Measurements from ENCODE around the gene RIN1.

The RIN1 gene

GRCh38 chr11:66287211-66287888 lies 48.9 kb downstream of the RIN1 start:
- Histone ChIP-seq H3K9me3 (ENCODE audit: control insufficient read depth, low read length) (no peaks in the 10 kb centered on the region), H3K27me3 (ENCODE audit: control insufficient read depth, insufficient read depth, low read length, poor library complexity, severe bottlenecking) (peaks cover 27% of the 10 kb centered on the region), H3K4me3 (ENCODE audit: insufficient read depth, low read depth, low read length) (no peak overlapping the region), H3K27ac (ENCODE audit: insufficient read depth, low read depth, low read length, poor library complexity, severe bottlenecking) (no peak overlapping the region), H3K36me3 (ENCODE audit: control insufficient read depth, insufficient read depth, low read length) (peaks cover 9% of the 10 kb centered on the region), H3K4me1 (ENCODE audit: control insufficient read depth, insufficient read depth, low read length) (peaks cover 13% of the 10 kb centered on the region)
- WGBS, 2 experiments, result 92 to 94% methylated on average over 10 of the region's 10 CpGs

- Histone ChIP-seq H3K27ac (ENCODE audit: insufficient read depth, low read depth, low read length, poor library complexity, severe bottlenecking) (no peak overlapping the region), H3K9me3 (ENCODE audit: control insufficient read depth, low read length) (no peaks in the 10 kb centered on the region), H3K27me3 (ENCODE audit: control insufficient read depth, insufficient read depth, low read length, poor library complexity, severe bottlenecking) (peaks cover 21% of the 10 kb centered on the region), H3K4me1 (ENCODE audit: control insufficient read depth, insufficient read depth, low read length) (peaks cover 11% of the 10 kb centered on the region), H3K36me3 (ENCODE audit: control insufficient read depth, insufficient read depth, low read length) (peaks cover 9% of the 10 kb centered on the region), H3K4me3 (ENCODE audit: insufficient read depth, low read depth, low read length) (no peak overlapping the region)
- WGBS, 2 experiments, result 93% methylated on average over 5 of the region's 5 CpGs
Measured at GRCh38 chr11:66286699-66287098, 49.5 kb downstream of the RIN1 start.

GRCh38 chr11:66285250-66285947 lies 50.8 kb downstream of the RIN1 start:
- 93 to 95% methylated on average over 13 of the region's 13 CpGs for WGBS, 2 experiments
- Histone ChIP-seq H3K27ac (ENCODE audit: insufficient read depth, low read depth, low read length, poor library complexity, severe bottlenecking) (no peak overlapping the region), H3K9me3 (ENCODE audit: control insufficient read depth, low read length) (no peaks in the 10 kb centered on the region)

GRCh38 chr11:66284526-66285078 lies 51.6 kb downstream of the RIN1 start:
- 95 to 96% methylated on average over 16 of the region's 16 CpGs for WGBS, 2 experiments

More at GRCh38 chr11:66285250-66285947, 50.8 kb downstream of the RIN1 start:
- Histone ChIP-seq H3K27me3 (ENCODE audit: control insufficient read depth, insufficient read depth, low read length, poor library complexity, severe bottlenecking) (peaks cover 8% of the 10 kb centered on the region), H3K36me3 (ENCODE audit: control insufficient read depth, insufficient read depth, low read length) (peaks cover 9% of the 10 kb centered on the region), H3K4me3 (ENCODE audit: insufficient read depth, low read depth, low read length) (no peak overlapping the region), H3K4me1 (ENCODE audit: control insufficient read depth, insufficient read depth, low read length) (peaks cover 24% of the 10 kb centered on the region)

GRCh38 chr11:66283461-66284105 lies 52.7 kb downstream of the RIN1 start:
- Histone ChIP-seq H3K9me3 (ENCODE audit: control insufficient read depth, low read length) (no peaks in the 10 kb centered on the region), H3K27ac (ENCODE audit: insufficient read depth, low read depth, low read length, poor library complexity, severe bottlenecking) (no peak overlapping the region), H3K4me1 (ENCODE audit: control insufficient read depth, insufficient read depth, low read length) (peaks cover 36% of the 10 kb centered on the region), H3K27me3 (ENCODE audit: control insufficient read depth, insufficient read depth, low read length, poor library complexity, severe bottlenecking) (no peaks in the 10 kb centered on the region), H3K36me3 (ENCODE audit: control insufficient read depth, insufficient read depth, low read length) (peaks cover 9% of the 10 kb centered on the region), H3K4me3 (ENCODE audit: insufficient read depth, low read depth, low read length) (no peak overlapping the region)
- 87 to 94% methylated on average over 14 of the region's 14 CpGs for WGBS, 2 experiments

More at GRCh38 chr11:66284526-66285078, 51.6 kb downstream of the RIN1 start:
- no peak overlapping the region for H3K4me3 ChIP-seq (ENCODE audit: insufficient read depth, low read depth, low read length)
- no peak overlapping the region for H3K27ac ChIP-seq (ENCODE audit: insufficient read depth, low read depth, low read length, poor library complexity, severe bottlenecking)
- no peaks in the 10 kb centered on the region for H3K9me3 ChIP-seq (ENCODE audit: control insufficient read depth, low read length)
- no peaks in the 10 kb centered on the region for H3K27me3 ChIP-seq (ENCODE audit: control insufficient read depth, insufficient read depth, low read length, poor library complexity, severe bottlenecking)
- H3K36me3 ChIP-seq (ENCODE audit: control insufficient read depth, insufficient read depth, low read length), result peaks cover 9% of the 10 kb centered on the region
- peaks cover 29% of the 10 kb centered on the region for H3K4me1 ChIP-seq (ENCODE audit: control insufficient read depth, insufficient read depth, low read length)

GRCh38 chr11:66282468-66283455 lies 53.5 kb downstream of the RIN1 start:
- WGBS, 2 experiments, result 14 to 16% methylated on average over 34 to 35 of the region's 35 CpGs
- Histone ChIP-seq H3K27ac (ENCODE audit: insufficient read depth, low read depth, low read length, poor library complexity, severe bottlenecking) (no peak overlapping the region), H3K9me3 (ENCODE audit: control insufficient read depth, low read length) (no peaks in the 10 kb centered on the region), H3K36me3 (ENCODE audit: control insufficient read depth, insufficient read depth, low read length) (peaks cover 9% of the 10 kb centered on the region), H3K4me1 (ENCODE audit: control insufficient read depth, insufficient read depth, low read length) (peaks cover 36% of the 10 kb centered on the region), H3K27me3 (ENCODE audit: control insufficient read depth, insufficient read depth, low read length, poor library complexity, severe bottlenecking) (no peaks in the 10 kb centered on the region), H3K4me3 (ENCODE audit: insufficient read depth, low read depth, low read length) (no peak overlapping the region)
